Thyroid gland (tissue), 4 donors: Measurements from ENCODE around the gene KLK14. TPM values are rescaled to one million over a fixed set of nuclear protein-coding genes. Genes with fewer than 3 reads are reported as not detected.

Source experiments
- DNase-seq, 2 donors: peaks; one replicate each; pipeline ENCODE4 v3.0.0-alpha.2; 2019
- H3K27ac ChIP-seq, 3 donors: fragments of 200-600 bp; sonication (generic); 1 replicate in 2 of 3; 2 replicates in 1 of 3; pipeline ENCODE4 v1.5.1; 2016 to 2019; ENCODE audit warnings: mild to moderate bottlenecking in 1 of 3, moderate library complexity in 1 of 3
- H3K27me3 ChIP-seq: fragments of 200-600 bp; sonication (generic); one replicate; pipeline ENCODE4 v1.5.1; 2019
- H3K36me3 ChIP-seq, 2 donors: fragments of 200-600 bp; sonication (generic); one replicate each; pipeline ENCODE4 v1.5.1; 2016 to 2019
- H3K4me1 ChIP-seq, 2 donors: fragments of 200-600 bp; sonication (generic); one replicate each; pipeline ENCODE4 v1.5.1; 2017 to 2019
- H3K4me3 ChIP-seq, 3 donors: fragments of 200-600 bp; sonication (generic); replicated peaks in 1 of 3; 1 replicate in 2 of 3; 2 replicates in 1 of 3; pipeline ENCODE4 v1.5.1; 2016; ENCODE audit warnings: mild to moderate bottlenecking in 1 of 3
- H3K9me3 ChIP-seq: fragments of 200-600 bp; sonication (generic); one replicate; pipeline ENCODE4 v1.5.1; 2017
- POLR2A ChIP-seq, 2 donors: fragments of 450-650 bp; IDR thresholded peaks; one replicate each; pipeline ENCODE4 v1.6.1; 2017; ENCODE audit warnings: antibody characterized with exemption in 2 of 2, mild to moderate bottlenecking in 2 of 2, moderate library complexity in 1 of 2
- WGBS, 2 donors: methylation state at CpG; one replicate each; pipeline ENCODE4 v1.1.5; 2017; 5-methylcytosine and 5-hydroxymethylcytosine counted together
- intact Hi-C: fragments of 100-400 bp; cut with DNase I; formaldehyde crosslinking; loops from one replicate; pipeline ENCODE4 v1.15.1; 2023
- total RNA-seq, 4 donors: library from RNA; depleted of rRNA; stranded (reverse); fragments of >200 nt; gene quantifications; one replicate each; pipeline ENCODE4 v1.2.3, GENCODE V29; 2016
- TF ChIP-seq, protein P1 (sequence below), 6 experiments: fragments of 200-600 bp in 3 of 6; fragments of 450-650 bp in 3 of 6; sonication (generic) in 3 of 6; IDR thresholded peaks; one replicate each; pipeline ENCODE4 v1.5.1; 2016 to 2019; ENCODE audit warnings: antibody characterized with exemption in 6 of 6, mild to moderate bottlenecking in 2 of 6, inconsistent platforms in 1 of 6, moderate library complexity in 1 of 6

Gene KLK14
- total RNA-seq, 4 donors from 2014 or later: not detected

DNA sequence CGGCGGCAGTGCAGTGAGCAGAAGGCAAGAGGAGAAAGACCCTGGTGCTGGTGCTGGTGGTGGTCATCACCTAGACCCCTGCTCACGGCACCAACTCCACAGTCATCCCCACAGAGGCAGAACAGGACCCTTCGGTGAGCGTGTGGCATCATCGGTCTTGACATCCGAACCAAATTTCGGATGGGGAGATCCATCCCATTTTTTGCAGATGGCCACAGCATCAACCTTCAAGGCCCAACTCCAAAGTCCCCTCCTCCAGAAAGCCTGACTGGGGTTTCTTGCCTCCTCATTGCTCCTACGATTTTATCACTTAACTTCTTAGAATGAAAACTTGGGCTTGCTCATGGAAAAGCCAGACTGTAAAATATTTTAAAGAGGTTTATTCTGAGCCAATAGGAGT lies 39.2 kb downstream of the KLK14 start:
- 71 to 84% methylated on average over 7 to 8 of the region's 9 CpGs for WGBS, 2 donors
- no peak for DNase-seq
- intact Hi-C loops: no loop called here
- Histone ChIP-seq H3K4me3 (no peak overlapping the region), H3K27me3 (no peaks in the 10 kb centered on the region), H3K27ac (no peak overlapping the region), H3K9me3 (no peaks in the 10 kb centered on the region), H3K36me3 (no peaks in the 10 kb centered on the region), H3K4me1 (no peaks in the 10 kb centered on the region)
- TF ChIP-seq, protein P1, sequence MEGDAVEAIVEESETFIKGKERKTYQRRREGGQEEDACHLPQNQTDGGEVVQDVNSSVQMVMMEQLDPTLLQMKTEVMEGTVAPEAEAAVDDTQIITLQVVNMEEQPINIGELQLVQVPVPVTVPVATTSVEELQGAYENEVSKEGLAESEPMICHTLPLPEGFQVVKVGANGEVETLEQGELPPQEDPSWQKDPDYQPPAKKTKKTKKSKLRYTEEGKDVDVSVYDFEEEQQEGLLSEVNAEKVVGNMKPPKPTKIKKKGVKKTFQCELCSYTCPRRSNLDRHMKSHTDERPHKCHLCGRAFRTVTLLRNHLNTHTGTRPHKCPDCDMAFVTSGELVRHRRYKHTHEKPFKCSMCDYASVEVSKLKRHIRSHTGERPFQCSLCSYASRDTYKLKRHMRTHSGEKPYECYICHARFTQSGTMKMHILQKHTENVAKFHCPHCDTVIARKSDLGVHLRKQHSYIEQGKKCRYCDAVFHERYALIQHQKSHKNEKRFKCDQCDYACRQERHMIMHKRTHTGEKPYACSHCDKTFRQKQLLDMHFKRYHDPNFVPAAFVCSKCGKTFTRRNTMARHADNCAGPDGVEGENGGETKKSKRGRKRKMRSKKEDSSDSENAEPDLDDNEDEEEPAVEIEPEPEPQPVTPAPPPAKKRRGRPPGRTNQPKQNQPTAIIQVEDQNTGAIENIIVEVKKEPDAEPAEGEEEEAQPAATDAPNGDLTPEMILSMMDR (IDR thresholded peaks at IDR 0.05): no peak
- no peak for TF ChIP-seq POLR2A (IDR thresholded peaks at IDR 0.05)

DNA sequence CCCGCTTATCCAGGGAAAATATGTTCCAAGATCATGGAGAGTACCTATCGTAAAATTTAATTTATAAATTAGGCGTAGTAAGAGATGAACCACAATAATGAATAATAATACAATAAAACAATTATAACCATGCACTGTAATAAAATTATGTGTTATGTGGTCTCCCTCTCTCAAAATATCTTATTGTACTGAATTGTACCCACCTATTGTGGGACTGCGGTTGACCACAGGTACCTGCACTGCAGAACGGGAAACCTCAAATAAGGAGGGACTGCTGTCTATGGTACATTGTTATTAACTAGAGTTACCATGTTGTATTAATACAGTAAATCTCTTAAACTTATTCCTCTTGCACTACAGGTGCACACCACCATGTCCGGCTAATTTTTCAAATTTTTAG lies 42.5 kb downstream of the KLK14 start:
- intact Hi-C loops: no loop called here
- Histone ChIP-seq H3K36me3 (no peaks in the 10 kb centered on the region), H3K27ac (no peak overlapping the region), H3K4me3 (no peak overlapping the region), H3K27me3 (no peaks in the 10 kb centered on the region), H3K4me1 (no peaks in the 10 kb centered on the region), H3K9me3 (no peaks in the 10 kb centered on the region)
- DNase-seq: no peak
- WGBS, 2 donors: 89 to 95% methylated on average over 6 of the region's 6 CpGs
- TF ChIP-seq, protein P1 (IDR thresholded peaks at IDR 0.05): no peak
- no peak for TF ChIP-seq POLR2A (IDR thresholded peaks at IDR 0.05)

DNA sequence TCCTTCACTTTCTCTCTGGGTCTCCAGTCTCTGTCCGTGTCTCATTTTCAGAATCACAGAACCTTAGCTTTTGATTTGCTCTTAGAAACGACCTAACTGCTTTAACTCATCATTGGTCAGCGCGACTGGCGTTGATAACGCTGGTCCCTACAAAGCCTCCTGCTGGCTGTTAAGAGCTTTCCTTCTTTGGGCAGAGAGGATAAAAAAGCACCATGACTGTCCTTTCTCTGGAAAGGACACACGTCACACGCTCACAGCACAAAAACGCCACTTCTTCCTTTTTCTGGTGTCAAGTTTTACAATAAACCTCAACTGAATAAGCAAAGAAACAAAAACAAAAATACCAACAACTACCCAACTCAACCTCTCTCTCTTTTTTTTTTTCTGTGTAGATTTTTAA lies 46.2 kb downstream of the KLK14 start:
- Histone ChIP-seq H3K27me3 (no peaks in the 10 kb centered on the region), H3K4me3 (no peak overlapping the region), H3K36me3 (no peaks in the 10 kb centered on the region), H3K4me1 (no peaks in the 10 kb centered on the region), H3K27ac (no peak overlapping the region), H3K9me3 (no peaks in the 10 kb centered on the region)
- no peak for TF ChIP-seq POLR2A (IDR thresholded peaks at IDR 0.05)
- TF ChIP-seq, protein P1 (IDR thresholded peaks at IDR 0.05): no peak
- 43 to 44% methylated on average over 9 of the region's 9 CpGs for WGBS, 2 donors
- no peak for DNase-seq
- intact Hi-C loops: no loop called here

DNA sequence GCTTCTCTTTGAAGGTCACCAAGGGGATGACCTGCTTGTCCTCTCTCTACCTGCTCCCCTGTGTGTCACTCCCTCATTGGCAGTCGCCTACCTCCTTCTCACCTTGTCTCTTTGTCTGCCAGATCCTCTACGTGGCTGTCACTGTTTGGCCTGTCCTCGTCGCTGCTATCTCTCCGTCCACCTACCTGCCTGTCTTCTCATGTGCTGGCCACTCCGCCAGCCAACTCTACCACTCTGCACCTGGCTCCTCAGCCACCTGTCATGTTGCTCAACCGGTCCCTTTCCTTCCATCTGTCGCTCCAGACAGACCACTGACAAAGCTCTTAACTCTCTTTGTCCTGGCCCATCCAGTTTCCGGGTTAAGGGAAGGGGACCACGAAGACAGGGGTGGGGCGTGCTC lies 48.0 kb downstream of the KLK14 start, which contains the start of gene KLK12:
TSS of gene KLK12 (minus strand) at position 299 of the 400 bp plus-strand sequence. CDS start 381 bp downstream, outside the sequence.
- Histone ChIP-seq H3K9me3 (no peaks in the 10 kb centered on the region), H3K27me3 (no peaks in the 10 kb centered on the region), H3K27ac (no peak within 1 kb of the TSS), H3K4me1 (no peaks in the 10 kb centered on the region), H3K36me3 (no peaks in the 10 kb centered on the region), H3K4me3 (no peak within 1 kb of the TSS)
- DNase-seq: no peak
- TF ChIP-seq, protein P1 (IDR thresholded peaks at IDR 0.05): no peak
- no peak for TF ChIP-seq POLR2A (IDR thresholded peaks at IDR 0.05)
- intact Hi-C loops: no loop called here
- WGBS, 2 donors: 26 to 50% methylated on average over 11 of the region's 11 CpGs

DNA sequence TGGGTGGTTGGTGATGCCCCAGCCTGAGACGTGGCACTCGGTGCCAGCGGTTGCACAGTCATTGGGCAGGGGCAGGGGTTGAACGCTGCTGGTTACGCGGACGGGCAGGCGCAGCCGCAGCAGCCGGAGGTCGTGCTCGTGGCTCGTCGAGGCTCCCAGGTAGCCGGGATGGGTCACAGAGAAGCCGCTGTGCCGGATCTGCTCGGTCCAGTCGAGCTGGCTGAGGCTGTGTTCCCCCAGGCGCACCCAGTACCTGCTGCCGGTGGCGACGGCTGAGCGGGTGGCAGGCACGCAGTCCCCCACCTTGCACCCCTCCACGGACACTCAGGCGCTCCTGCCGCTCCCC lies 50.8 kb downstream of the KLK14 start:
- Histone ChIP-seq H3K4me3 (no peak overlapping the region), H3K36me3 (no peaks in the 10 kb centered on the region), H3K27me3 (no peaks in the 10 kb centered on the region), H3K4me1 (no peaks in the 10 kb centered on the region), H3K27ac (no peak overlapping the region), H3K9me3 (no peaks in the 10 kb centered on the region)
- no peak for DNase-seq
- 91% methylated on average over 28 of the region's 28 CpGs for WGBS, 2 donors
- TF ChIP-seq POLR2A (IDR thresholded peaks at IDR 0.05): no peak
- TF ChIP-seq, protein P1 (IDR thresholded peaks at IDR 0.05): no peak
- intact Hi-C loops: no loop called here
